HG03378 (cell line): ENCODE measurements around the gene PALS2.

Source experiments
- ATAC-seq: cut with Tn5 transposase; IDR thresholded peaks from one replicate; pipeline ENCODE4 v1.9.1; 2021; ENCODE audit warnings: mild to moderate bottlenecking, moderate library complexity; ENCODE audit not compliant: unreplicated experiment

PALS2 gene, protein sequence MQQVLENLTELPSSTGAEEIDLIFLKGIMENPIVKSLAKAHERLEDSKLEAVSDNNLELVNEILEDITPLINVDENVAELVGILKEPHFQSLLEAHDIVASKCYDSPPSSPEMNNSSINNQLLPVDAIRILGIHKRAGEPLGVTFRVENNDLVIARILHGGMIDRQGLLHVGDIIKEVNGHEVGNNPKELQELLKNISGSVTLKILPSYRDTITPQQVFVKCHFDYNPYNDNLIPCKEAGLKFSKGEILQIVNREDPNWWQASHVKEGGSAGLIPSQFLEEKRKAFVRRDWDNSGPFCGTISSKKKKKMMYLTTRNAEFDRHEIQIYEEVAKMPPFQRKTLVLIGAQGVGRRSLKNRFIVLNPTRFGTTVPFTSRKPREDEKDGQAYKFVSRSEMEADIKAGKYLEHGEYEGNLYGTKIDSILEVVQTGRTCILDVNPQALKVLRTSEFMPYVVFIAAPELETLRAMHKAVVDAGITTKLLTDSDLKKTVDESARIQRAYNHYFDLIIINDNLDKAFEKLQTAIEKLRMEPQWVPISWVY

DNA sequence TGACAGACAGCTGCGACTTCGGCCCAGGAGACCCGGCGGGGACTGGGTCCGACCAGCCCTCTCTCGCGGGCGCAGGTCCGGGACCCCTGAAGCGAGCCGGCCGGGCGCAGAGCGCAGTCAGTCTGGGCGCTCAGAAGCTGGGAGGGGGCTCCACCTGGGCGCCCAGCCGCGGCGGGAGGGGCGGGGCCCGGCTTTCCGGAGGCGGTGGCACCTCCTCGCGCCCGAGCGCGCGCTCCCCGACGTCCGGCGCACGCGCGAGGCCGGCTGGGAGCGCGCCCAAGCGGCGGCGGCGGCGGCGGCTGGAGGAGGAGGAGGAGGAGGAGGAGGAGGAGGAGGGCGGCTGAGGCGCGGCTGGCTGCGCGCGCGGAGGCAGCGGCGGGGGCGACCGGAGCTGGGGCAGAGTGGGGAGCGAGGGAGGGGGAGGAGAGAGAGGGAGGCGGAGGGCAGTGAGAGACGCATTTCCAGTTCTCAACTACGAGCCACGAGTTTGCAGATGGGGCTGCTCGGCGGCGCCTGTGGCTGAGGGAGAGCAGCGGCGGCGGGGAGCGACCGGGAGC is at the start of gene PALS2:
TSS of gene PALS2 (plus strand) at position 456 of the 557 bp plus-strand sequence. CDS start 50,216 bp downstream, outside the sequence.
- ATAC-seq: no peak

DNA sequence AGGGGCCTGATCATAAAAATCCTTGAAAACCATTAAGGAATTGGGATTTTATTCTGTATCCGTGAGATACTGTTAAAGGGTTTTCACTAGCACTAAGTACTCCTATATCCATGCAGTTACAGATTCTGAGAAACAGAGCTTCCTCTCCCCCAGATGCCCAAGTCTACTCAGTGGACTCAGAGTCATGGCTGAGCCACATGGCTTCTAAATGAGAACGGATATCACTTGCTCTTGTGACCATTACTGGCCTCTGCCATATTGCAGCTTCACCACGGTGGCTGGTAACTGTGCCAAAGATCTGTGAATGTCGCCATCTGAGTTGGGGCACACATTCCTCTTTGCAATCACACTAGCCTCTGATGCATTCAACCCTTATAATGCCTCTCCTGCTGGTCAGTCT is 42.0 kb upstream of the PALS2 start:
- no peak for ATAC-seq

GRCh38 chr7:24536682-24537081 is 36.6 kb upstream of the PALS2 start:
- no peak for ATAC-seq

- ATAC-seq: no peak
Measured at GRCh38 chr7:24540956-24541355, 32.3 kb upstream of the PALS2 start.

DNA sequence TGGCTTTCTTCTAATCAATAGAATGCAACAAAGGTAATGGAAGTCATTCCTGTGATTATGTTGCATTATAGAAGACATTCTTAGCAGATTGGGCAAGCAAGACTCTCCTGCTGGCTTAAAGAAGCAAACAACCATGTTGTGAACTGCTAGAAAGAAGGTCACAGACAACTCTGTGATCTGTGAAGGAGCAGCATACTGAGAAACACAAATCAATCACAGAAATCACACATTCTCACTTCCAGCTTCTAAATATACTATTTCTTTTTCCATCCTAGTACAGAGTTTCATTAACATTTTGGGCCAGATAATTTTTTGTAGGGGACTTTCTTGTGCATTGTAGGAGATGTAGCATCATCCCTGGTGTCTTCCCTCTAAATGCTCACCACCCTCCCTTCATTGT is 28.0 kb upstream of the PALS2 start:
- no peak for ATAC-seq

DNA sequence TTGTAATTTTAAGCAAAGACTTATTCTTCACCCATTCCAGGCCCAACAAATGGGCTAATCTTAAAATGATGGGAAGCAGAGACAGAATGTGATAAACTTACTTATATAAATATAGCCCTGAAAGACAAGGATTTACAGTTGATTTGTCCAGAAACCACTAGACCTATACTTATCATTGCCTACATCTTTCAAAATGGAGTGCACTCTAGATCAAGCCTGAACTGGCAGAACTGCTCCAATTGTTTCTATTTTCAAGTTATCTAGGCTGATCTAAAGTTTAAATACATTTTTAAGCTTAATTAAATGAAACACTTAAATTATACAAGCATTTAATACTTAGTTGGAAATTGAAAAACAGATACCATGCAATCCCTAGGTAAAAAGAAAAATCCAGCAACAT is 24.9 kb upstream of the PALS2 start:
- ATAC-seq: no peak

DNA sequence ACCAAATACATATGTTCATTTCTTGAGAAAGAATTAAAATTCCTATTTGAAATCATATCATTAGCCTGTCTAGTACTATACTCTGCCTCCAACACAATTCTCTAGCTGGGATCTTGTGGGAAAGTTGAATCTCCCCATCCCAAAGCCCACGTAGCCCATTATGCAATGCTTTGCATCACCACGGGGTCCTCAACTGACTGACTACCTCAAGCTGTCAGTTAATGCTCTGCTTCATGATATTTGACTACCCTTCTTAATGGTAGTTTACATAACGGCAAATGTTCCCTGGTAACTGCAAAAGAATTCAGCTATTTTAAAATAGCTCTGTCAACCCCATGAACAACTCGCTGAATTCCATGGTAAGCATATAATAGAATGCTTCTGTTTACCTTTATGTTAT is 23.3 kb upstream of the PALS2 start:
- no peak for ATAC-seq

DNA sequence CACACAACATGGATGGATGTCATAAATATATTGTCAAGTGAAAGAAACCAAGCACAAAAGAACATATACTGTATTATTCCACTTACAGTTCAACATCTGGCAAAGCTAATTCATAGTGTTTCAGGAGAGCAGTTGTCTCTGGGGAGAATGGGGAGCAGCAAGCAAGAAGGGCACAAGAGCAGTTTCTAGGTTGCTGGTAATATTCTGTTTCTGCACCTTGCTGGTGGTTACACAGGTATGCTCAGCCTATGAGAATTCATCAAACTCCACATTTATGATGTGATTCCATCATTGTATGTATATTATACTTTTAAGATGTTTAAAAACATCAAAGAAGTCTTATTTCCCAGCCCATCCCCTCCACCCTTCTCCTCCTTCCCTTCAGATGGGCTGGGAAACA is 18.1 kb upstream of the PALS2 start:
- no peak for ATAC-seq

DNA sequence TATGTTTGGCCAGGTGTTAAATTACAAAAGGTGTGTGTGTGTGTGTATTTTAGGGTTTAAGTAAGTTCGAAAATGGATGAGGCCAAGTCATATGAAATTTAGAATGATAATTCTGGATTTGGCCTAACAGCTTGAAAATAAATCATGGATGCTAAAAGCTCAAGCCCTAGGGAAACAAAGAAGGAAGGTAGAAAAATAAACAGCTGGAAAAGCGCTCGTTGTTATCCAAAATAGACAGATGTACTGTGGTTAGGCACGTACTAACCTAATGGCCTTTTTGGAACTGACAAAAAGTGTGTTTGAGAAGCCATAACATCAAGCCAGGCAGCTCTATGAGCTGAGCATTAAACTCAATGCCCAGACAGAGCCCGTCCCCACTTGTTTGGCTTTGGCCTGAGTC is 17.5 kb upstream of the PALS2 start:
- no peak for ATAC-seq

GRCh38 chr7:24560772-24561171 is 12.5 kb upstream of the PALS2 start:
- no peak for ATAC-seq

DNA sequence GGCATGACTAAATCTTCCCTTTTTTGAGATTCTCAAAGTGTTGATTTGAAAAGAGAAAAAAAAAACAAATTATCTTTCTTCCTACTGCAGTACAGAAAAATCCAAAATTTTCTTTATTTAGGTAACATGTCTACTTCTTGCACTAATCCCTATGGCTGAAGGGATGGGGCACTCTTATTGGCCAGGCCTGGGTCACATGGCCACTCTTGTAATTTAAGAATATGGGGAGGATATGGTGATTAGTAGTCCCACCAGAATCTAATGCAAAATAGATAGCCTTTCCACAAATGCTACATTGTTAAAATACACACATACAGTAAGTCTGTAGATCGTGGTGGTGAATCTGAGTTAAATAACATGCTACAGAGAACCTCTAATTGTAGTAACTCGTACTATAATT is 7.0 kb upstream of the PALS2 start:
- no peak for ATAC-seq

DNA sequence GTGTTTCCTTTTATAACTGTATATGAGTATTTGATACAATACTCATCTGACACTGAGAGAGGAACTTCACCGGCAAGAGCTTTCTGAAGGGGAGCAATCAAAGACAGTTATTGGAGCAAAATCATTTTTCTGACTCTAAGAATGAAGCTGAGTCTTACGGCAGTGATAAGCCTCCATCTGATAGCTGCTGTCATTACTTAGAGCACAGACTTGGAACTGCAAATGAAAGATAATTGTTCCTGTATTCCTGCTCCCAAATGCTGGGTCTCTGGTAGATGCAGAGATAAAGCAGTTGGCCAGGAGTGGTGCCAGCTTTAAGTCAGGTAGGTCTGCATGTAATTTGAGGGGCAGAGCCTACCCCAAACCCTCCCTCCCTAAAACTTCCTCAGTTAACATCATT is 2.3 kb upstream of the PALS2 start:
- no peak for ATAC-seq

- no peak for ATAC-seq
Measured at GRCh38 chr7:24572016-24572392, 1.2 kb upstream of the PALS2 start.

- no peak for ATAC-seq
Measured at GRCh38 chr7:24572393-24572996, 757 bp upstream of the PALS2 start.

DNA sequence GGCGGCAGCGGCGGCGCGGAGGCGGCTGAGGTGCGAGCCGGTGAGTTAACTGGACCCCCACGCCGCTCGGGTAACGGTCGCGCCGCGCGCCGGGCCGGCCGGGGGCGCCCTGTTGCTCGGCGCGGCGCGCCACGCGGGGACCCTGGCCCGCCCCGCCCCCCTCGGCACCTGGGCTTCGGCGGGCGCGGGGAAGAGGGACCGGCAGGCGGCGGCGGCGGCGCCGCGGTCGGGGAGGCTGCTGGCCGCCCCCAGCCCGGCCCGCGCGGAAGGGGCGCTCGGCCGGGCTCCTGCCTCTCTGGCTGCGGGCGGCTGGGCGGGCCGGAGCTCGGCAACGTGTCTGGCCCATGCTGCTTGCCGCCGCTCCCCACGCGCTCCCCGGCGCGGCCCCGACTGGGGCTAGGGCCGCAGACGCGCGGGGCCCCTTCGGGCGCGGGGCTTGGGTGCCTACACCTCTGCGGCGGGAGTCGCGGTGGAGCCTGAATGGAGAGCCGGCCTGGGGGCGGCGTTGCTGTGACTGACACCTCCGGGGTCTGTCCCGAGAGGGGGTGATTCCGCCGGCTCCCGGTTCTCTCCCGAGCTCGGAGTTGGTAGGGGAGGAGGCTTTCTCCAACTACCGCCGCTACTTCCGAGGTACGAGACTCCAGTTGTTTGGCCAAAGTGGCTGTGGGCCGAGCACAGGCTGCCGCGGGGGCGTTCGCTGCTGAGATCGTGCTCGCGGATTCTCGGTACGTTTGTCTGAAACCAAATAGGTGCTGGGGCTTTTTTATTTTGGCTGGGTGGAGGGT is 494 bp downstream of the PALS2 start:
- no peak for ATAC-seq

- ATAC-seq: no peak
Measured at GRCh38 chr7:24574386-24574785, 1.1 kb downstream of the PALS2 start.

DNA sequence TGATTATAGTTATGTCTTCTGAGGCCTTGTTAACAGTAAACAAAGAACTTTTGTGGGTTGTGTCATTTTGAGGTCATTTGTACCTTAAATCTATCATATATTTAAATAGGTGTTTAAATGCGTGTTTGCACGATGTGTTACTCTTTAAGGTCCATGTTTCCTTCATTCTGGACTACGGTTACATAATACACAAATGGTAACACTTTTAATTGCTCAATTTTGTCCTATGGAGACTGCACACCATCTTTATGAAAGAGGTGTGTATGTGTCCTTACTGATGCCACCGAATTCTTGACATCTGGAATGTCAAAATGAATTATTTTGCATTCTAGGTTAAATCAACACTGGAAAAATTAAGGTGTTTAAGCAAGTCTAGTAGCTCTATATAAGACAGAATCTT is 1.7 kb downstream of the PALS2 start:
- ATAC-seq: no peak

- peak; percentile 36 for ATAC-seq
Measured at GRCh38 chr7:24576171-24577025, 3.1 kb downstream of the PALS2 start.

DNA sequence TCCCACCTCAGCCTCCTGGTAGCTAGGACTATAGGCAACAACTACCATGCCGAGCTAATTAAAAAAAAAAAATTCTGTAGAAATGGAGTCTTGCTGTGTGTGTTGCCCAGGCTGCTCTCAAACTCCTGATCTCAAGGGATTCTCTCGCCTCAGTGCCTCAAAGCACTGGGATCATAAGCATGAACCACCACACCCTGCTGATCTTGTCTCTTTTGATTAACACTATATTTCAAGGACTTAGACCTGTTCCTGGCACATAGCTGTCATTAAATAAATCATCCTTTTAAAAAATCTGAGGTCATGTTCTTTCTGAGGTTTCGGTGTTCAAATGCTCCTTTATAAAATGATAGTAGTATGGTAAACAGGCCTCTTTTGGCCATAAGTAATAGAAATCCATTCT is 4.8 kb downstream of the PALS2 start:
- no peak for ATAC-seq

GRCh38 chr7:24580283-24580946 is 7.2 kb downstream of the PALS2 start:
- no peak for ATAC-seq
